GM12878 (cell line): ENCODE results near the gene SYNE4. TPM values are rescaled to one million over a fixed set of nuclear protein-coding genes. Genes with fewer than 3 reads are reported as not detected.

Source experiments
- ATAC-seq: fragments of 200-7000 bp; cut with Tn5 transposase; 3 replicates; pipeline ENCODE4 v1.9.1; 2020; ENCODE audit warnings: mild to moderate bottlenecking, moderate library complexity
- BruUV-seq: library from RNA; stranded (reverse); fragments of 400-500 nt; replicated peaks from 2 replicates; lab custom pipeline; 2021; lab: Mats Ljungman, UMichigan
- CTCF ChIA-PET: fragments of 300-600 bp; sonication (Branson Sonifier 250); formaldehyde crosslinking; extraction: SDS; loops from one replicate; lab custom pipeline; 2021; ENCODE audit warnings: inconsistent platforms; lab: Yijun Ruan, JAX
- POLR2A ChIA-PET: fragments of 350-600 bp; formaldehyde crosslinking; extraction: SDS; loops from one replicate; lab custom pipeline; 2021; ENCODE audit warnings: inconsistent platforms; lab: Charles Lee
- RAD21 ChIA-PET: fragments of 300-600 bp; sonication (Branson Sonifier 250); formaldehyde crosslinking; loops from one replicate; lab custom pipeline; 2023; ENCODE audit warnings: antibody characterized with exemption; ENCODE audit not compliant: unreplicated experiment; lab: Charles Lee
- SMC1A ChIA-PET: fragments of 300-600 bp; sonication (Branson Sonifier 250); formaldehyde crosslinking; loops from one replicate; lab custom pipeline; 2023; ENCODE audit not compliant: unreplicated experiment, uncharacterized antibody; lab: Charles Lee
- DNase-seq: peaks from one replicate; pipeline ENCODE4 v3.0.0-alpha.2; 2011; ENCODE audit warnings: low read depth, low spot score
- FAIRE-seq: peaks from 3 replicates; lab custom pipeline; 2011; peaks lifted over from hg19 to GRCh38; lab: Jason Lieb, UNC
- H2AFZ ChIP-seq: 2 replicates; pipeline ENCODE4 v1.6.0; 2011; ENCODE audit warnings: low read depth, low read length, control low read depth; ENCODE audit not compliant: control insufficient read depth
- H3K27ac ChIP-seq: 2 replicates; pipeline ENCODE4 v1.5.1; 2011; ENCODE audit warnings: control low read depth; ENCODE audit not compliant: control insufficient read depth, insufficient read depth
- H3K27me3 ChIP-seq, 2 experiments: replicated peaks in 1 of 2; 2 replicates each; pipeline versions ENCODE4 v1.6.0 to v1.6.1; 2011; ENCODE audit warnings: low read length in 1 of 2; ENCODE audit not compliant: control insufficient read depth in 2 of 2, insufficient read depth in 2 of 2
- H3K36me3 ChIP-seq, 2 experiments: 2 replicates each; pipeline ENCODE4 v1.5.1; 2011; ENCODE audit warnings: low read length in 1 of 2; ENCODE audit not compliant: control insufficient read depth in 2 of 2, insufficient read depth in 2 of 2
- H3K4me1 ChIP-seq: 2 replicates; pipeline ENCODE4 v1.6.1; 2011; ENCODE audit warnings: mild to moderate bottlenecking, low read length, moderate library complexity, mixed read lengths; ENCODE audit not compliant: control insufficient read depth, insufficient read depth
- H3K4me2 ChIP-seq: 2 replicates; pipeline ENCODE4 v1.6.0; 2011; ENCODE audit warnings: control low read depth; ENCODE audit not compliant: control insufficient read depth, insufficient read depth
- H3K4me3 ChIP-seq: fragments of 200-600 bp; sonication (generic); 2 replicates; pipeline ENCODE4 v1.5.1; 2016
- H3K79me2 ChIP-seq: 2 replicates; pipeline ENCODE4 v1.6.0; 2011; ENCODE audit warnings: low read length; ENCODE audit not compliant: control insufficient read depth, insufficient read depth
- H3K9ac ChIP-seq: 2 replicates; pipeline ENCODE4 v1.8.0; 2011; ENCODE audit warnings: low read length, control low read depth, mixed read lengths; ENCODE audit not compliant: control insufficient read depth, insufficient read depth
- H3K9me3 ChIP-seq: replicated peaks from 3 replicates; pipeline ENCODE4 v1.5.1; 2011; ENCODE audit warnings: mild to moderate bottlenecking, low read length; ENCODE audit not compliant: control insufficient read depth, insufficient read depth
- H4K20me1 ChIP-seq: 2 replicates; pipeline ENCODE4 v1.6.0; 2011; ENCODE audit not compliant: control insufficient read depth, insufficient read depth
- NFYA ChIP-seq: IDR thresholded peaks from 2 replicates; pipeline ENCODE4 v1.6.1; 2011; ENCODE audit warnings: low read depth, mild to moderate bottlenecking, low read length, improper control_type of control experiment, borderline replicate concordance
- POLR2AphosphoS5 ChIP-seq: IDR thresholded peaks from 2 replicates; pipeline ENCODE4 v1.6.1; 2011; ENCODE audit warnings: mild to moderate bottlenecking, low read length, inconsistent platforms
- SIN3A ChIP-seq: IDR thresholded peaks from 2 replicates; pipeline ENCODE4 v1.6.1; 2012; ENCODE audit warnings: low read depth, low read length, improper control_type of control experiment
- WGBS: methylation state at CpG from one replicate; pipeline ENCODE4 v1.1.6; 2016; ENCODE audit warnings: low lambda C conversion rate; ENCODE audit not compliant: insufficient replicate concordance, insufficient coverage; ENCODE audit errors: missing lambda C conversion rate; 5-methylcytosine and 5-hydroxymethylcytosine counted together
- in situ Hi-C: fragments of 300-500 bp; cut with MboI; formaldehyde crosslinking; loops from 9 replicates; pipeline ENCODE4 v1.14.3; 2018; ENCODE audit warnings: mixed read lengths
- intact Hi-C: fragments of 100-400 bp; cut with micrococcal nuclease; formaldehyde crosslinking; loops from one replicate; pipeline ENCODE4 v1.14.2; 2022; ENCODE audit not compliant: unreplicated experiment
- polyA plus RNA-seq, 11 experiments: library from polyadenylated mRNA; depleted of rRNA in 4 of 11; unstranded in 6 of 11; stranded (reverse) in 5 of 11; fragments of >200 nt; fragmentation: Nextera tagmentation in 4 of 11; fragmentation: Illumina TruSeq in 1 of 11; extraction: Ambion mirVana in 4 of 11; extraction: Trizol in 1 of 11; gene quantifications; 1 replicate in 1 of 11; 2 replicates in 10 of 11; pipeline versions ENCODE4 v1.2.1 to v1.2.3, GENCODE V29; 2011 to 2016; ENCODE audit warnings: inconsistent platforms in 2 of 11, missing spikeins in 2 of 11, low read depth in 1 of 11
- total RNA-seq, 4 experiments: library from RNA; depleted of rRNA in 3 of 4; stranded (reverse); fragments of >200 nt in 3 of 4; fragmentation: Illumina TruSeq in 1 of 4; extraction: Trizol in 1 of 4; gene quantifications; 2 replicates each; pipeline versions ENCODE4 v1.2.1 to v1.2.3, GENCODE V29; 2013 to 2021
- TF ChIP-seq, protein P1 (sequence below): IDR thresholded peaks from 2 replicates; pipeline ENCODE4 v1.6.1; 2012; ENCODE audit warnings: low read depth, low read length, improper control_type of control experiment
- TF ChIP-seq, protein P2 (sequence below): fragments of 450-650 bp; conservative IDR thresholded peaks from 2 replicates; pipeline ENCODE4 v1.6.1; 2017; ENCODE audit warnings: mild to moderate bottlenecking, moderate library complexity

The SYNE4 gene
- total and polyA plus RNA-seq, 10 of the 15 experiments (the other 5 are each of a cell fraction or from before 2014, with no cell fraction given): 0.35 to 1.2 (median 0.71) TPM

DNA sequence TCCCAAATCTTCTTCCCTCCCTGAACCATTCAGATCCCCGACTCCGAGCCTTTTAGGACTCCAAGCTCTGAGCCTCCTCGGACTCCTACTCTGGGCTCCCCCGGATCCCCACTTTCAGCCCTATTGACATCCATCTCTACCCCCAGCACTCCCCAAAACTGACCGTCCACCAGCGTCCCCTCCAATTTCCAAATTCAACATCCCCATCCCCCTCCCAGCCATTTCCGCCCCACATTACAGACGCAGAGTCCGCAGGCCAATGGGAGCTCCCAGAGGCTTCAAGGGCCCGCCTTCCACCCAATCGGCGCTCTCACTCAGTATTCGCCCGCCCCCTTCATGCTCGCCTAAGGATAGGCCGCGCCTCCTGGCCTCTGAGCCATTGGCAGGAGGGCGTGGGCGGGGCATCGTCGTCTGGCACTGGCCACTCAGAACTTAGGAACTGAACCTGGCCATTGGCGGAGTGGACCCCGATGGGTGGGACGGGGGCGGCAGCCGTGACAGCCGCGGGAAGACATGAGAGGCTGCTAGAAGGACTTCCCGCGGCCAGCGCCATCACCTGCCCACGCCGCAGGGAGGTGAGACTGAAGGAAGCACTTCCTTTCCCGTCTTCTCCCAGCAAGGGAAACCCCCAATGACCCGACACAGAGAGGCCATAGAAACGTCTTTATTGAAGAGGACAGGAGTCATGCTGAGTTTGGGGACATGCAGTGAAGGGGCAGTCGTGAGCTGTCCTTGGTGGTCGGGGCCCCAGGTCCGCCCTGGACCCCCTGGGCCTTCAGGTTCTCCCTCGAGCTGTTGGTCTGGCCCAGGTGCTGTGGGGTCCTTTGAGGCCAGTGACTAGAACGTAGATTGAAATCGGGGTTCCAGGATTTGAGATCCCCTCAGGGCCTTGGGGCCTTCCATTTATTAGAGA lies 5.7 kb upstream of the SYNE4 start, which contains the start of gene ALKBH6 (continued):
- TF ChIP-seq, protein P1, sequence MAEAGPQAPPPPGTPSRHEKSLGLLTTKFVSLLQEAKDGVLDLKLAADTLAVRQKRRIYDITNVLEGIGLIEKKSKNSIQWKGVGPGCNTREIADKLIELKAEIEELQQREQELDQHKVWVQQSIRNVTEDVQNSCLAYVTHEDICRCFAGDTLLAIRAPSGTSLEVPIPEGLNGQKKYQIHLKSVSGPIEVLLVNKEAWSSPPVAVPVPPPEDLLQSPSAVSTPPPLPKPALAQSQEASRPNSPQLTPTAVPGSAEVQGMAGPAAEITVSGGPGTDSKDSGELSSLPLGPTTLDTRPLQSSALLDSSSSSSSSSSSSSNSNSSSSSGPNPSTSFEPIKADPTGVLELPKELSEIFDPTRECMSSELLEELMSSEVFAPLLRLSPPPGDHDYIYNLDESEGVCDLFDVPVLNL: peak; percentile 84

GRCh38 chr19:36013280-36014011 lies 4.8 kb upstream of the SYNE4 start:
- Histone ChIP-seq H3K4me3 (peak overlapping the region; percentile 90), H3K9me3 (no peaks in the 10 kb centered on the region), H3K79me2 (peaks cover 16% of the 10 kb centered on the region), H2AFZ (peak overlapping the region; percentile 88), H3K27ac (peak overlapping the region; percentile 91), H3K36me3 (no peaks in the 10 kb centered on the region), H3K9ac (peak overlapping the region; percentile 97), H4K20me1 (no peaks in the 10 kb centered on the region), H3K27me3 (no peaks in the 10 kb centered on the region), H3K4me1 (no peaks in the 10 kb centered on the region; the same call in 1 of the 2 replicates), H3K4me2 (peak overlapping the region; percentile 85)
- WGBS: 27% methylated on average over 12 of the region's 15 CpGs
- no peak for DNase-seq
- ChIA-PET CTCF (interaction anchor here (0.7 to 1.5 kb wide), 7 partner anchors 10 to 105 kb away, joined by 3 to 7 read pairs (median 4); partner anchors contain the start of gene THAP8), RAD21 (interaction anchor here (0.9 to 1.7 kb wide), 9 partner anchors 16 to 311 kb away, joined by 3 to 6 read pairs (median 3); partner anchors contain the start of genes POLR2I, TBCB and THAP8), POLR2A (interaction anchor here (0.8 to 1.5 kb wide), 8 partner anchors 16 to 1357 kb away, joined by 3 to 8 read pairs (median 6); partner anchors contain the start of genes POLR2I, SDHAF1, TBCB and THAP8), SMC1A (interaction anchor here (1.0 to 1.1 kb wide), 3 partner anchors 12 to 60 kb away, joined by 3 to 5 read pairs (median 3); no protein-coding TSS in a partner anchor)
- TSS peak; percentile 85 for BruUV-seq
- 0 out of 2 replicates have a peak, but pooled peaks have one; percentile 0 for TF ChIP-seq SIN3A
- 0 out of 2 replicates have a peak, but pooled peaks have one; percentile 2 for TF ChIP-seq POLR2AphosphoS5
- TF ChIP-seq, protein P2, sequence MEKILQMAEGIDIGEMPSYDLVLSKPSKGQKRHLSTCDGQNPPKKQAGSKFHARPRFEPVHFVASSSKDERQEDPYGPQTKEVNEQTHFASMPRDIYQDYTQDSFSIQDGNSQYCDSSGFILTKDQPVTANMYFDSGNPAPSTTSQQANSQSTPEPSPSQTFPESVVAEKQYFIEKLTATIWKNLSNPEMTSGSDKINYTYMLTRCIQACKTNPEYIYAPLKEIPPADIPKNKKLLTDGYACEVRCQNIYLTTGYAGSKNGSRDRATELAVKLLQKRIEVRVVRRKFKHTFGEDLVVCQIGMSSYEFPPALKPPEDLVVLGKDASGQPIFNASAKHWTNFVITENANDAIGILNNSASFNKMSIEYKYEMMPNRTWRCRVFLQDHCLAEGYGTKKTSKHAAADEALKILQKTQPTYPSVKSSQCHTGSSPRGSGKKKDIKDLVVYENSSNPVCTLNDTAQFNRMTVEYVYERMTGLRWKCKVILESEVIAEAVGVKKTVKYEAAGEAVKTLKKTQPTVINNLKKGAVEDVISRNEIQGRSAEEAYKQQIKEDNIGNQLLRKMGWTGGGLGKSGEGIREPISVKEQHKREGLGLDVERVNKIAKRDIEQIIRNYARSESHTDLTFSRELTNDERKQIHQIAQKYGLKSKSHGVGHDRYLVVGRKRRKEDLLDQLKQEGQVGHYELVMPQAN: peak; percentile 22; the same call in 1 of the 2 replicates
- TF ChIP-seq NFYA: no peak
- intact Hi-C loops: loop anchor here (5.0 kb wide), 1 partner anchor 39 kb away; the partner anchor contains the start of genes THAP8 and WDR62
- FAIRE-seq: no peak
- in situ Hi-C loops: no loop called here
- ATAC-seq: no peak
